HG03460 (cell line): Measurements from ENCODE around the gene FBLN7.

Source experiments
- ATAC-seq: cut with Tn5 transposase; IDR thresholded peaks from one replicate; pipeline ENCODE4 v1.9.1; 2021; ENCODE audit not compliant: unreplicated experiment

FBLN7 gene

GRCh38 chr2:112140899-112141625 lies 2.9 kb downstream of the FBLN7 start:
- no peak for ATAC-seq

DNA sequence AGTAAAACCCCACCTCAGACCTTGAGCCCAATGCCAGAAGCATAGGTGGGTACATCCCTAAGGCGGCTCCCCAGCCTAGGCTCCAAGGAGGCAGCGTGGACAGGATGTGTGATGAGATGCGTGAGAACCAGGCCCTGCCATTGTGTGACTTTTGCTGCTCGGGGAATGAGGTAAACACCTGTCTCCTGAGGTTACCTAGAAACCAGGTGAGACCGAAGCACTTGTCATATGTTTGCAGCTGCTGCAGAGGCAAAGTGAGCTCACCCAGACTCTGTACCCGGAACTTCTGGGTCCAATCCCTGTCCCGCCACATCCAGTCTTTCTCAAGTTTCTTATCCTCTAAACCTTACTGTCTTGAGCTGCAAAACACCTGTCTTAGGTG lies 3.4 kb downstream of the FBLN7 start:
- no peak for ATAC-seq

GRCh38 chr2:112142525-112143078 lies 4.4 kb downstream of the FBLN7 start:
- no peak for ATAC-seq

- ATAC-seq = no peak
Observed at GRCh38 chr2:112143150-112143549, 5.0 kb downstream of the FBLN7 start.

DNA sequence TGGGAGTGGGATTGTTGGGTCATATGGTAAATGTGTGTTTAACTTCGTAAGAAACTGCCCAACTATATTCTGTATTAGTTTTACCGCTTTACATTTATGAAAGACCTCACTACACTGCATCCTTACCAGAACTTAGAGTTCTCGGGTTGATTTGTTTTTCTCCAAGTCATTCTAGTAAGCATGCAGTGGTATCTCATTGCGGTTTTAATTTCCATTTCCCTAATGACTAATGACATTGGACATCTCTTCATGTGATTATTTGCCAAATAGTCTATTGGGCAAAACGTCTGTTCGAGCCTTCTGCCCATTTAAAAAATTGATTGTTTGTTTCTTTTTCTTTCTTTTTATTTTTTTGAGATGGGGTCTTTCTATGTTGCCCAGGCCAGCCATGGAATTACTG lies 6.8 kb downstream of the FBLN7 start:
- no peak for ATAC-seq

- ATAC-seq = no peak
Observed at GRCh38 chr2:112147382-112148168, 9.4 kb downstream of the FBLN7 start.

DNA sequence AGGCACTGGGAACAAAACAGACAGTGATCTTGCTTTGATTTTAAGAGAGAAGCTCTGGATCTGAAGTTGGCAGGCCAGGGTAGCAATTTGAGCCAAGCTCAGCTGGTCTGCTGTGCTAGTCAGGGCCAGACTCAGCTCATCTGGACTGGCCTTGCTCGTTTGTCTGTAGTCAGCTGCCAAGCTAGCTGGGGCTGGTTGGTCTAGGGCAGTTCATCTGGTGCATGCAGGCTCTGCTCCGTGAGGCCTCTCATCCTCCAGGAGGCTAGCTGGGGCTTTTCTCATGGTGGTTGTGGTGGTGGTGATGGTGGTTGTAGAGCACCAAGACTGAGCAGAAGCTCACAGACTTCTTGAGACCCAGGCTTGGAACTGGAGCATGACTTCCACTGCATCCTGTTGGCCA lies 10.3 kb downstream of the FBLN7 start:
- ATAC-seq = no peak

- ATAC-seq = no peak
Observed at GRCh38 chr2:112149194-112149593, 11.0 kb downstream of the FBLN7 start.

DNA sequence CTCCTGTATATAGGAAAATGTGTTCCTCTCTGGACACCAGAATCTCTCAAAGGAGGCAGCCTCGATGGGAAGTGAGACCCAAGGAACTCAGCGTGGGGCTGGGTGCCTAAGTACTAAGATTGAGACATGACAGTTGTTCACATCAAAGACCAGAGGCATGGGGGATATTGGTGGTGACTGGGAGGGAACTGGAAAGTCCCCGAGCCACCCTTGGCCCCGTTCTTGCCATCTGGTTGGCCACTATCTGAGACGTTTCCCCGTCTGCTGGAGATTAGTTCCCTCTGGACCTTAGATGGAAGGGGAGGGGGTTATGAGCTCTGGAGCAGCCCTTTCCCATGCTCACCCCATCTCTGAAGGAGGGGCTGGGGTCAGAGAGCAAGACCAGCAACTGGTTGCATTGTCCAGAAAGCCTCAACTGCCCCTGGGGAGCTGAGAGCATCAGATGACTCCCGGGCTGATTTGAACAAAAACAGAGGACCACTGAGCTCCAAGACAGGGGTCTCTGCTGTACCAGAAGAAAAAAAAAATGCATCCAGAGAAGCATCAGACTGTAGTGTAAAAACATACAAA lies 11.8 kb downstream of the FBLN7 start:
- ATAC-seq = no peak

DNA sequence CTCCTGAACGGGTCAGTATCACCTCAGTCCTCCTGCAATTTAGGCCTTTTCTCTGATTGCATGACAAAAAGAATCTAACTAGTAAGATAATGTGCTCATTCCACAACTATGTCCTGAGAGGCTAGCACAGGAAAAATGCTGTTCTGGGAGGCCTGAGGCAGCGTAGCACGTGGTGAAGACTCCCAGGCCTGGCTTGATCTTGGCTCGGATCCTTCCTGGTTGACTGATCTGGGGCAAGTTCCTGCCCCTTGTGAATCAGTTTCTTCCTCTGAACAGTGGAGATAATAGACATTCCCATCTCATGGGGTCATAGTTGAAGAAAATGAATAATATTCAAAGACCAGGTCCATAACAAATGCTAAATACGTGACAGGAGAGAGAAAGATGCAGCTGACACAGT lies 12.3 kb downstream of the FBLN7 start:
- ATAC-seq = no peak

DNA sequence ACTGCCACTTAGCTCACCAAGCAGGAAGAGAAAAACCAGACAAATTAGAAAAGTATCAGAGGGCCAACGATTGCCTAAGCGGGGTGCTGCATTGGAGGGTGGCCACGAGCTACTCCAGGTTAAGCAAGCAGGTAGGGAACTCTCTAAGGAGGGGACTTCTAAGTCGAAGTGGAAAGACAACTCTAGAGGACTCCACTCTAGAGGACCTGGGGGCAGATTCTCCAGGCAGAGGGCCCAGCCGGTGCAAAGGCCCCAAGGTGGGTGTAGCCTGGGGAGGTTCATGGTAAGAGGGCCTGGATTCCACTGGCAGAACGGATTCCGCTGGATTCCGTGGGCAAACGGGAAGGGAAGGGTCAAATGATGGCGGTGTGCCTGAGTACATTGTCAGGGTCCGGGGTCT lies 12.7 kb downstream of the FBLN7 start:
- ATAC-seq = no peak

- ATAC-seq = no peak
Observed at GRCh38 chr2:112151271-112151670, 13.1 kb downstream of the FBLN7 start.

- no peak for ATAC-seq
Observed at GRCh38 chr2:112151701-112152440, 13.7 kb downstream of the FBLN7 start.

DNA sequence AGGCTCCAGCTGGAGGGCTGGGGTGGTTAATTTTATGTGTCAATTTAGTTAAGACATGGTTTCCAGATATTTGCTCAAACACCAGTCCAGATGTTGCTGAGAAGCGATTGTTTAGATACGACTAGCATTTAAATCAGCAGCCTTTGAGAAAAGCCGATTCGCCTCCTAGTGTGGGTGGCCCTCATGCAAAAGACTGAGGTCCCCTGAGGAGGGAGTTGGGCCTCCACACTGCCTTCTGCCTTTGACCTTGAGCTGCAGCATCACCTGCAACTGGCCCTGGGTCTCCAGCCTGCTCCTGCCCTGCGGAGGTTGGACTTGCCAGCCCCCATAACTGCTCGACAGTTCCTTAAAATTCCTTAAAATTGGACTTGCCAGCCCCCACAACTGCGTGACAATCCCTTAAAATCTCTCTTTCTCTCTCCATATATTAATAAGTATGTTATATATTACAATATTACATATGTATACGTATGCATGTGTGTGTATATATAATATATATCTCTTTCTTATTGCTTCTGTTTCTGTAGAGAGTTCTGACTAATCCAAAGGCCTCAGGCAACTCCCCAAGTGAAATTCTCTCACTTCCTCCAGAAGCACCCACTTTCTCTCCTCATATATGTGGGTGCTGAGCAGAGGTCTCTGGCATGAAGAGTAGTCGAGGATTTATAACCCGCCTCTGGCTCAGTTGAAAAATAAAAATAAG lies 14.4 kb downstream of the FBLN7 start:
- ATAC-seq = no peak

- ATAC-seq = no peak
Observed at GRCh38 chr2:112153179-112153490, 14.9 kb downstream of the FBLN7 start.

GRCh38 chr2:112153501-112153900 lies 15.3 kb downstream of the FBLN7 start:
- ATAC-seq = no peak

GRCh38 chr2:112154246-112155117 lies 16.3 kb downstream of the FBLN7 start:
- ATAC-seq = no peak

DNA sequence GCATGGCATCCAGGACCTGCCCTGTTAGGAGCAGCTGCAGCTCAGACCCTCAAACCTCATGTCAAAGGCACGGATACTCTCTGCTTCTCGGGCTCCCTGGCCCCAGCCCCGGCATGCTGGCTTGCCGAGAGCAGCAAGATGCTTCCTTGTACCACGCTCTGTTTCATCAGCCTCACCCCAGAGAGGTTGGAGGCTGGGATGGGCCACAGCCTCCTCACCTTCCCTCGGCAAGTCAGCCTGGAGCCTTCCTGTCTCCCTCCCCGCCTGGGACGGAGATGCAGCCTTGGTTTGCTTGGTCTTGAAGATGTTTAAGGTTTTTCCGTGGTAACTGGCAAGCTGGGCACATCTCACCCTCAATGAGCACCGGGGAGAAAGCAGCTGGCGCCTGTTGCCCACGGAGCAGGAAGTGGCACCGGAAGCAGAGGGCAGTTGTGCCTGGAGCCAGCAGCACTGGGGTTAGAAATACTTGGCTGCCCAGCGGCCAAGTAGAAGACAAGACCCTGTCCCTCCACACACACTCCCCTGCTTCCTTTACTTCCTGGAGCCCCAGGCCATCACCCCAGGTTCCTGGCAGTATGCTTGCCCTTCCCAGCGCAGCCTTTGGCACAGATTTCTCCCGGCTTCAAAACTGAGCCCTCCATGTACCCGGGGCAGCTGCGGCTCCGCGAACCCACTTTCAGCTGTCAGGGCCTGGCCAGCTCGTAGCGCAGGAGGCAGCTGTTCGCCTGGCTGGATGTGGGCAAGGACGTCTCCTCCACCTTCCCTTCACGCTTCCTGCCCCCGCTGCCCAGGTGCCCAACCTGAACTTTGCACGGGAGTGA lies 17.4 kb downstream of the FBLN7 start:
- no peak for ATAC-seq
